Measurements from ENCODE around the gene AFAP1L1. TPM values are rescaled to one million over a fixed set of nuclear protein-coding genes. Genes with fewer than 3 reads are reported as not detected.

The AFAP1L1 gene
- total RNA-seq, 1 experiment from 2014 or later: 19.6 TPM

DNA sequence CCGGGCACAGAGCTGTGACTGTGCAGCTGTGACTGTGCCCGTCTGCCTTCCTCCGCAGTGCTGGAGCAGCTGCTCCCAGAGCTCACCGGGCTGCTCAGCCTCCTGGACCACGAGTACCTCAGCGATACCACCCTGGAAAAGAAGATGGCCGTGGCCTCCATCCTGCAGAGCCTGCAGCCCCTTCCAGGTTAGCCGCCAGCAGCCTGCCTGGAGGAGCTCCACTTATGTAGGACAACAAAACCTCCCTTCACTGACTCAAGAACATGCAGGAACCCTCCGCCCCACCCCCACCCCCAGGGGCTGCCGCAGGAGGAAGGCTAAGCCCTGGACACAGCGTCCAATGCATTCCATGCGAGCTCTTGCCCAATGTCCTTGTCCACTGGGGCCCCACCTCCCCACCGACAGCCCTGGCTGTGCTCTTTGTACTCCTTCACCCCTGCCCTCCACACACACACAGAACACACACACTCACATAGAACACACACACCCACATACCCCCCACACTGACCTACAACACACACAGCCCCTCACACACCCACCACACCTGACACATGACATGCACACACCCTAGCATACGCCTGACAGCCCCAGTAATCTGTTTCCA lies 27.9 kb downstream of the AFAP1L1 start:
- Histone ChIP-seq H3K27me3 (ENCODE audit: low read length) (no peaks in the 10 kb centered on the region), H3K4me3 (ENCODE audit: low read length) (no peak overlapping the region), H3K79me2 (ENCODE audit: low read length) (no peaks in the 10 kb centered on the region), H3K27ac (ENCODE audit: low read length) (no peak overlapping the region), H3K36me3 (ENCODE audit: low read depth, low read length) (no peaks in the 10 kb centered on the region), H3F3A (ENCODE audit: low read length, unreplicated experiment) (no peaks in the 10 kb centered on the region), H3K4me1 (ENCODE audit: insufficient read depth, low read length) (no peaks in the 10 kb centered on the region), H4K20me1 (ENCODE audit: low read length) (no peaks in the 10 kb centered on the region), H2AFZ (ENCODE audit: low read length) (no peak overlapping the region), H3K4me2 (ENCODE audit: low read length) (no peak overlapping the region), H3K9me2 (replicated peaks; ENCODE audit: low read length) (no peaks in the 10 kb centered on the region), H3K9me3 (ENCODE audit: low read length) (no peaks in the 10 kb centered on the region), H3K9ac (ENCODE audit: low read length) (no peak overlapping the region)
- ChIA-PET POLR2A (ENCODE audit: unreplicated experiment) (interaction anchor here (0.6 kb wide), 1 partner anchor 71 kb away, joined by 3 read pairs; no protein-coding TSS in a partner anchor), CTCF (no interaction called here)
- ATAC-seq (no peak), DNase-seq (no peak)
- BruUV-seq (replicated peaks): no TSS peak
- intact Hi-C loops (cut with micrococcal nuclease): no loop called here
- TF ChIP-seq, protein P1, sequence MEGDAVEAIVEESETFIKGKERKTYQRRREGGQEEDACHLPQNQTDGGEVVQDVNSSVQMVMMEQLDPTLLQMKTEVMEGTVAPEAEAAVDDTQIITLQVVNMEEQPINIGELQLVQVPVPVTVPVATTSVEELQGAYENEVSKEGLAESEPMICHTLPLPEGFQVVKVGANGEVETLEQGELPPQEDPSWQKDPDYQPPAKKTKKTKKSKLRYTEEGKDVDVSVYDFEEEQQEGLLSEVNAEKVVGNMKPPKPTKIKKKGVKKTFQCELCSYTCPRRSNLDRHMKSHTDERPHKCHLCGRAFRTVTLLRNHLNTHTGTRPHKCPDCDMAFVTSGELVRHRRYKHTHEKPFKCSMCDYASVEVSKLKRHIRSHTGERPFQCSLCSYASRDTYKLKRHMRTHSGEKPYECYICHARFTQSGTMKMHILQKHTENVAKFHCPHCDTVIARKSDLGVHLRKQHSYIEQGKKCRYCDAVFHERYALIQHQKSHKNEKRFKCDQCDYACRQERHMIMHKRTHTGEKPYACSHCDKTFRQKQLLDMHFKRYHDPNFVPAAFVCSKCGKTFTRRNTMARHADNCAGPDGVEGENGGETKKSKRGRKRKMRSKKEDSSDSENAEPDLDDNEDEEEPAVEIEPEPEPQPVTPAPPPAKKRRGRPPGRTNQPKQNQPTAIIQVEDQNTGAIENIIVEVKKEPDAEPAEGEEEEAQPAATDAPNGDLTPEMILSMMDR (conservative IDR thresholded peaks at IDR 0.05; ENCODE audit: low read depth, low read length): no peak
- TF ChIP-seq EZH2 (IDR thresholded peaks at IDR 0.05; ENCODE audit: low read length, unreplicated experiment) (no peak), EZH2phosphoT487 (IDR thresholded peaks at IDR 0.05; ENCODE audit: borderline replicate concordance, low read length) (no peak)

DNA sequence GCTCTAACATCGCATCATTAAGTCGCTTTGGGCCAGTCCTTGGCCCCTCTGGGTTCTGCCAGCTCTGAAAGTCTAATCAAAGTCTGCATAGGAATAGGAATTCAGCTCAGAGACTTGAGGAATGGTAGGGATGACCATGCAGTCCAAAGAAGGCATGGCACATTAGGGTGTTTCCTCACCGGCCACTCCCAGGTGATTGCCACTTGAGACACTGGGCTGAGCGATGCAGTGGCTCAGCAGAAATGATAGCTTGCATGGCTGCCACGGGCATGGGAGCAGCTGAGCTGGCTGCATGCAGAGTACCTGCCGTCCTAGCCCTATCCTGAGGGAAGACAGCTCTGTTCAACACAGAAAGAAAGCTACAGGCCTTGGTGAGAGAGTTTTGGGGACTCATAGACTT lies 28.8 kb downstream of the AFAP1L1 start:
- DNase-seq: no peak
- no TSS peak for BruUV-seq (replicated peaks)
- Histone ChIP-seq H3K79me2 (ENCODE audit: low read length) (no peaks in the 10 kb centered on the region), H3F3A (ENCODE audit: low read length, unreplicated experiment) (no peaks in the 10 kb centered on the region), H3K27me3 (ENCODE audit: low read length) (no peaks in the 10 kb centered on the region), H3K4me2 (ENCODE audit: low read length) (no peak overlapping the region), H3K36me3 (ENCODE audit: low read depth, low read length) (no peaks in the 10 kb centered on the region), H3K9me3 (ENCODE audit: low read length) (no peaks in the 10 kb centered on the region), H3K9me2 (replicated peaks; ENCODE audit: low read length) (no peaks in the 10 kb centered on the region), H3K4me3 (ENCODE audit: low read length) (no peak overlapping the region), H4K20me1 (ENCODE audit: low read length) (no peaks in the 10 kb centered on the region), H3K4me1 (ENCODE audit: insufficient read depth, low read length) (no peaks in the 10 kb centered on the region), H3K9ac (ENCODE audit: low read length) (no peak overlapping the region), H2AFZ (ENCODE audit: low read length) (no peak overlapping the region), H3K27ac (ENCODE audit: low read length) (no peak overlapping the region)
- POLR2A ChIA-PET (ENCODE audit: unreplicated experiment): no interaction called here
- CTCF ChIA-PET: no interaction called here
- intact Hi-C loops (cut with micrococcal nuclease): no loop called here
- no peak for ATAC-seq
- TF ChIP-seq EZH2phosphoT487 (IDR thresholded peaks at IDR 0.05; ENCODE audit: borderline replicate concordance, low read length): no peak
- no peak for TF ChIP-seq EZH2 (IDR thresholded peaks at IDR 0.05; ENCODE audit: low read length, unreplicated experiment)
- TF ChIP-seq, protein P1 (conservative IDR thresholded peaks at IDR 0.05; ENCODE audit: low read depth, low read length): no peak

DNA sequence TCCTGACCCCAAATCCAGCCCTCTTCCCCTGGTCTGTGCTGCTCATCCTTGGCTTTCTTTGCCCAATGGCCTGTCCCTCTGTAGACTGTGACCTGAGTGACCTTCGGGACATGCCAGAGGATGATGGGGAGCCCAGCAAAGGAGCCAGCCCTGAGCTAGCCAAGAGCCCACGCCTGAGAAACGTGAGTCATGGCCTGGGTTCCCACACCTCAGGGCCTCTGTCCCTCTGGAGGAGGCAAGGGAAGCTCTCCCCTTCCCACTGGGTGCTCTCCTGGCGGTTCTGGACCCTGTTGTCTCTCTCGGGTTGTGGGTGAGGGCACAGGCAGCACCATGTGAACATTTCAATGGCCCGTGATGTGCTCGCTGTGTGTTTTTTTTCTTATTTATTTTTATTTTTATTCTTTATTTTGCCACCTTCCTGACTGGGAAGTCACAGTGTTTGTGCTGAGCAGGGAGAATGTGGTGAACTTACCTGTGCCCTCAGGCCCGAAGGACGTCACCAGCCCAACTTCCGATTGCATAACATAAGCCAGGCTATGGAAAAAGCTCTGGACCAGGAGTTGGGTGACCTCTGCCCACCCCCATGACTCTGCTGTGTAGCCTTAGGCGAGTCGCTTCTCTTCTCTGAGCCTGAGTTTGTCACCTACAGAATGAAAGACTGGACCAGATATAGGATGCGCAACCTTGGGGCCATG lies 29.5 kb downstream of the AFAP1L1 start:
- intact Hi-C loops (cut with micrococcal nuclease): no loop called here
- Histone ChIP-seq H3K9me2 (replicated peaks; ENCODE audit: low read length) (no peaks in the 10 kb centered on the region), H3K36me3 (ENCODE audit: low read depth, low read length) (no peaks in the 10 kb centered on the region), H3K4me3 (ENCODE audit: low read length) (no peak overlapping the region), H3K4me2 (ENCODE audit: low read length) (no peak overlapping the region), H3K27ac (ENCODE audit: low read length) (no peak overlapping the region), H3K9me3 (ENCODE audit: low read length) (no peaks in the 10 kb centered on the region), H2AFZ (ENCODE audit: low read length) (no peak overlapping the region), H4K20me1 (ENCODE audit: low read length) (no peaks in the 10 kb centered on the region), H3K9ac (ENCODE audit: low read length) (no peak overlapping the region), H3K27me3 (ENCODE audit: low read length) (no peaks in the 10 kb centered on the region), H3K4me1 (ENCODE audit: insufficient read depth, low read length) (no peaks in the 10 kb centered on the region), H3K79me2 (ENCODE audit: low read length) (no peaks in the 10 kb centered on the region), H3F3A (ENCODE audit: low read length, unreplicated experiment) (no peaks in the 10 kb centered on the region)
- ChIA-PET POLR2A (ENCODE audit: unreplicated experiment) (no interaction called here), CTCF (no interaction called here)
- DNase-seq (no peak), ATAC-seq (no peak)
- TF ChIP-seq EZH2 (IDR thresholded peaks at IDR 0.05; ENCODE audit: low read length, unreplicated experiment): no peak
- TF ChIP-seq, protein P1 (conservative IDR thresholded peaks at IDR 0.05; ENCODE audit: low read depth, low read length): no peak
- TF ChIP-seq EZH2phosphoT487 (IDR thresholded peaks at IDR 0.05; ENCODE audit: borderline replicate concordance, low read length): no peak
- BruUV-seq (replicated peaks): no TSS peak
